HL-60 (cell line): ENCODE data around the gene ENGASE.
"Not testable (repeated sequence)": the region's sequence is repeated elsewhere in the genome, so short reads cannot be mapped to it uniquely, and the experiment has no call there.

Experiments
- DNase-seq, 2 experiments: peaks; one replicate each; pipeline ENCODE4 v3.0.0-alpha.2; 2010 to 2020; ENCODE audit warnings: low read depth in 1 of 2, low spot score in 1 of 2
- H3K27ac ChIP-seq: fragments of 250-450 bp; sonication (Bioruptor Pico); replicated peaks from 2 replicates; pipeline ENCODE4 v1.5.1; 2020; ENCODE audit warnings: mild to moderate bottlenecking, moderate library complexity
- H3K27me3 ChIP-seq: fragments of 250-450 bp; sonication (Bioruptor Pico); 2 replicates; pipeline ENCODE4 v1.5.1; 2021; ENCODE audit warnings: mild to moderate bottlenecking, moderate library complexity; ENCODE audit not compliant: insufficient read depth, poor library complexity, severe bottlenecking
- H3K4me3 ChIP-seq: replicated peaks from 2 replicates; pipeline ENCODE4 v1.5.1; 2011; ENCODE audit warnings: mild to moderate bottlenecking, control low read depth, low read length; ENCODE audit not compliant: insufficient read depth
- CTCF ChIP-seq: IDR thresholded peaks from one replicate; pipeline ENCODE4 v1.5.1; 2011; ENCODE audit warnings: low read length, control low read depth, inconsistent platforms; ENCODE audit not compliant: insufficient read depth
- GABPA ChIP-seq: IDR thresholded peaks from 2 replicates; pipeline ENCODE4 v1.6.1; 2012; ENCODE audit warnings: low read depth
- POLR2AphosphoS5 ChIP-seq: IDR thresholded peaks from 2 replicates; pipeline ENCODE4 v1.6.1; 2012; ENCODE audit warnings: low read depth
- REST ChIP-seq: IDR thresholded peaks from 2 replicates; pipeline ENCODE4 v1.6.1; 2012; ENCODE audit warnings: low read depth; ENCODE audit not compliant: insufficient replicate concordance
- SPI1 ChIP-seq: IDR thresholded peaks from 2 replicates; pipeline ENCODE4 v1.6.1; 2012; ENCODE audit warnings: low read depth, mild to moderate bottlenecking, borderline replicate concordance

The ENGASE gene

GRCh38 chr17:79074121-79074648 lies 439 bp upstream of the ENGASE start:
- not testable (repeated sequence) for H3K27ac ChIP-seq, H3K27me3 ChIP-seq, DNase-seq, H3K4me3 ChIP-seq

- H3K27ac ChIP-seq: peak overlapping the region; percentile 44; the same call in 1 of the 2 replicates
- H3K27me3 ChIP-seq: no peaks in the 10 kb centered on the region
These were observed 774 bp downstream of the ENGASE start for GRCh38 chr17:79075446-79075750.

GRCh38 chr17:79075861-79076406 lies 1.3 kb downstream of the ENGASE start:
- Histone ChIP-seq H3K27me3 (no peaks in the 10 kb centered on the region), H3K4me3 (peak overlapping the region; percentile 77), H3K27ac (no peak overlapping the region)
- TF ChIP-seq POLR2AphosphoS5 (no peak), REST (no peak), SPI1 (no peak)
- no peak for DNase-seq

More at GRCh38 chr17:79075446-79075750, 774 bp downstream of the ENGASE start:
- TF ChIP-seq CTCF: no peak
- TF ChIP-seq POLR2AphosphoS5: no peak
- TF ChIP-seq SPI1: no peak
- TF ChIP-seq GABPA: no peak
- no peak for TF ChIP-seq REST
- peak in 1 of 2 experiments; percentile 17 for DNase-seq
- H3K4me3 ChIP-seq: peak overlapping the region; percentile 77

GRCh38 chr17:79077587-79077986 lies 3.0 kb downstream of the ENGASE start:
- TF ChIP-seq CTCF (no peak), REST (no peak), SPI1 (no peak), GABPA (no peak), POLR2AphosphoS5 (no peak)
- Histone ChIP-seq H3K27me3 (no peaks in the 10 kb centered on the region), H3K27ac (no peak overlapping the region), H3K4me3 (no peak overlapping the region)
- DNase-seq: no peak
